HG02885 (cell line): ENCODE data around the gene DMD.
A peak's percentile ranks its signal among the peaks of the same experiment; 100 is the strongest.

Experiments used
- ATAC-seq: cut with Tn5 transposase; IDR thresholded peaks from one replicate; pipeline ENCODE4 v1.9.1; 2021; ENCODE audit warnings: mild to moderate bottlenecking; ENCODE audit not compliant: unreplicated experiment, poor library complexity

The DMD gene

GRCh38 chrX:31233941-31234496, 1977.3 kb downstream of the DMD start:
- peak; percentile 34 for ATAC-seq

GRCh38 chrX:31232506-31232905, 1978.8 kb downstream of the DMD start:
- no peak for ATAC-seq

- ATAC-seq, result peak; percentile 93
These were observed 1982.4 kb downstream of the DMD start for GRCh38 chrX:31228909-31229308.

GRCh38 chrX:31228415-31228832, 1982.9 kb downstream of the DMD start:
- ATAC-seq, result peak; percentile 24

GRCh38 chrX:31227250-31227649, 1984.1 kb downstream of the DMD start:
- ATAC-seq, result no peak

GRCh38 chrX:31225819-31226218, 1985.5 kb downstream of the DMD start:
- ATAC-seq, result no peak

DNA sequence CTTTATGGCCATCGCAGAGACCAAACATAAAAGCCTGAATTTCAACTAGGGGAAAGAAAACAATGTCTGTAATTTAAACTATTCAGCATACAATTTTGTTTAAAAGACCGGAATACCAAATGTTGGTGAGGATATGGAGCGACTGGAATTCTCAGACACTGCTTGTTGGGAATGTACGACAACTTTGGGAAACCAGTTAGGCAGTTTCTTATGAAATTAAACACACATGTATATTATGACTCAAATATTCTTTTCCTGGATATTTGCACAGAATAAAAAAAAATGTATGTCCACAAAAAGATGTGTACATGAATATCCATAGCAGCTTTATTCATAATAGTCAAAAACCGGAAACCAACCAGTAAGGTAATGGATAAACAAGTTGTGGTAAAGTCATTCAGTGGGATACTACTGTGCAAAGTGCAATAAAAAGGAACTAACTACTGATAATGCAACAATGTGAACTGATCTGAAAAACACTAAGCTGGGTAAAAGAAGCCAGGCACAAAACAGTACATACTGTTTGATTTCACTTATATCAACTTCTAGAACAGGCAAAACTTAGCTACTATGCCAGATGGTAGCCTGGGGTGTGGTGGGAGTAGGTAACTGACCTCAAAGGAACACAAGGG, 1986.9 kb downstream of the DMD start:
- no peak for ATAC-seq

DNA sequence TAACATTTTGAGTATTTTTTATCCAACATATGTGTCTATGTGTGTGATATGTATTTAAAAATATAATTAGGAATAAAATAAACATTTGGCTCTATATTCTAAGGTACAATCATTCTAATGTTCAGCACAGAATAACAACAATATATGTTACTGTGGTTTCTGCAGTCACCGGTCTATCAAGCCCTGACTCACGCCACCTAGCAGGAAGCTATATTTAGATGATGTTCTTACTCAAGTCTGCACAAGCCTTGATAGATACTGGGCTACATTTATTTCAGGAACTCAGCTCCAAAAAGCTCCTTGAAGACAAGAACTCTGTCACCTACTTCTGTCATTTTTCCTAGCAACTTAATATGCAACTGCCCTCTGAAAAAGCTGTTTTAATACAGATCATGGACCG, 1987.5 kb downstream of the DMD start:
- ATAC-seq, result peak; percentile 86

DNA sequence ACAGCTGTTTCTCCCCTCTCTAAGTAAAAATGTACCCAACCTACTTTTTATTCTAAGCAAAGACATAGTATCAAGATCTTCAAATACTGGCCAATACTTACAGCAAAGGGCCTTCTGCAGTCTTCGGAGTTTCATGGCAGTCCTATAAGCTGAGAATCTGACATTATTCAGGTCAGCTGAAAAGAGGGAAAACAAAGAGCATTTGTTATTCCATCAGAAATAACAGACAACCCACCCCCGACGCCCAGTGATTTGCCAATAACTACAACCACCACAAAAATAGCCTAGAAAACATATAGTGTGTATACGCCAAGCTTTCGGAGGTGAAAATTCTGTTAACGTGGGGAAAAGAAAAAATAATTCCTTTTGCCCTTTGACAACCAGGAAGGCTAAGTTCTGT, 1988.4 kb downstream of the DMD start:
- ATAC-seq, result no peak

DNA sequence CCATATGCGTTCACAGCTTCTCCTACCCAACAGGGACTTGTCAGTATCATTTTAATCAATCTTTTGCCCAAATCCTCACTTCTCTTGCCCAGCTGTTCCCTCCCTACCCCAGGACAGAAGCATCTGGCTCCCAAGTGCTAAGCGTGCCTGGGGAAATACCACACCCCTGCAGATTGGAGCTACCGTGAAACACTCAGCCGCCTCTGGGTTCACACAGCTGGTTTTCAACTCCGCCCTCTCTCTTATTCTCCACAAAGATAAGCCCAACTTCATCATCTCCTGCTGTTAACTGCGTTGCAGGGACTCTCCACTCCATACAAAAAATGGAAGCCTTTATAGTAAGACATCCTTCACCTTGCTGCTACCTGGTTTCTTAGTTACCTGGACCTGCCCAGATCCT, 1992.2 kb downstream of the DMD start:
- no peak for ATAC-seq

DNA sequence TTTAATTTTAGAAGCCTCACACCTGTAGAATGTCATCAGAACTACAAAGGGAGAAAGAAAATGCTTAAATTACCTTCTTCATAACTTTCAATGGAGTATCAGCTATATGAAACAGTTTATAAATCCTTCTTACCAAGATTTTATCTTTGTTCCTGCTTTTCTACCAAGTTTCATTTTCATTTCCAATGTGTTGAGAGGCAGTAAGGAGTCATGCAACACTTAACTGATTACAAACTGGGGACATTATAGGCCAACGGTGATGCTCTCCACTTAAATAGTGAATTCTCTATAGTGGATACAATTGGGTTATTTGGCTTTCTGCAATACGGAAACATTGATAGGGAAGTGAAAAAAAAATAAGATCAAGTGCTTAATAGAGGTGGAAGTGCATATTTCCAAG, 1994.3 kb downstream of the DMD start:
- no peak for ATAC-seq

DNA sequence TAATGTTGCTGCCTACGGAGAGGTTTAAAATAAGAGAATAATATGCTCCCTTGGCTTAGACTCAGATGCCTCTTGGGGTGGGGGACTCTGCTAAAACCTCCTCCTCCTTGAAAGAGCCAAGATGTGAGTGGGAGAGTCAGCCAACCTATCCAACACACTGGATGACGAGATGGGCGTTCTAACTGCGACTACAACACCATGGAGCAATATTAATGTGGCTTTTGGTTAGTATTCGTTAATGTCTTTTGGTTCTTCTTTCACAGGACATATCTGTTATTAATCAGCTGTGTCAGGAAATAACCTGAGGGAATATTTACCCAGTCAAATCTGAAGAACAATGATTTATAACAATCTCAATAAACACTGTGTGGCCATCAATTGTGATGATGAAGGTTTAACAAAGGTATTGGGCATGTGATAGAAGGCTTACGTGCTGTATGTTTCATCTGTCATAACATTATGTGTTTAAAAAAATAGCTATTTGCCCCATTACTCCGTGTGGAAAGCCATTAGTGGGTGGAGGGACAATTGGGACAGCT, 1996.0 kb downstream of the DMD start:
- ATAC-seq, result no peak

- ATAC-seq, result peak; percentile 65
These were observed 1997.4 kb downstream of the DMD start for GRCh38 chrX:31213941-31214340.

DNA sequence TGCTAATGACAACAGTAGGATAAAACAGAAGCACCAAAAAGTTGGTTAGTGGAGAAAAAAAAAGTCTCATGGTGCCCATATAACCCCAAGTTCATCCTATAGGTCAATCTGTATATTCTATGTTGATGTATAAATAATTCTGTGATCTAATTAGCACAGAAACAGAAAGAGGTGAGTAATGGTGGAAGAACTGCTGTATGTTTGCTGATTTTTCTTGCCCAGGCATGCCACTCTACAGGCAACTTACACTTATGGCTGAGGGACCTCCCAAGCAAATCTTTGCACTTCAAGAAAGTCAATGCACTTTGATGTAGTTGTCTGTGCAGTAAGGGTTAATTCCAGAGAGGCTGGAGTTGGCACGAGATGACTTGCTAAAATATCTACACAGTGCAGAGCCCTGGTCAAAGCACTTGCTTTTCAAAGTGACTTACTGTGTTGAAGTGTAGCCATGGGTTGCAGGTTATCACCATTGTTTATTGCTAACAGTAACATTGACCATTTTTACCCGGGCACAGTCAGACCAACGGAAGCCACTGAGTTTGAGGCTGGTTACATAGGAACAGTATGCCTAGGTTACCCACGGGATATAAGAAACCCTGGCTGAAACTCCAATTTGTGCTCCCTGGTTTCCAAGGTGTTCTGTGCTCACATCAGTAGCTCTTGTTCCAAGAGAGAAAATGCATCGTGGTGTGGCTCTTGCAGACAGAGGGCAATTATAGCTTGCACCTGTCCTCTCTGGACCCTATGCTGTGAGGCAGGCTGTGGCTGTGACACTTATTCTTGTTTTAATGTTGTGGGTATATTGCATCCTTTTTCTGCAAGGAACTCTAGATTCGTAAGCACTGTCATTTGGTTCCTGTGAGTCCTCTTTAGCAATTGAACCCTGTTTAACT, 1998.2 kb downstream of the DMD start:
- ATAC-seq, result no peak

GRCh38 chrX:31209005-31209628, 2002.2 kb downstream of the DMD start:
- no peak for ATAC-seq

- no peak for ATAC-seq
These were observed 2009.8 kb downstream of the DMD start for GRCh38 chrX:31201503-31201902.

DNA sequence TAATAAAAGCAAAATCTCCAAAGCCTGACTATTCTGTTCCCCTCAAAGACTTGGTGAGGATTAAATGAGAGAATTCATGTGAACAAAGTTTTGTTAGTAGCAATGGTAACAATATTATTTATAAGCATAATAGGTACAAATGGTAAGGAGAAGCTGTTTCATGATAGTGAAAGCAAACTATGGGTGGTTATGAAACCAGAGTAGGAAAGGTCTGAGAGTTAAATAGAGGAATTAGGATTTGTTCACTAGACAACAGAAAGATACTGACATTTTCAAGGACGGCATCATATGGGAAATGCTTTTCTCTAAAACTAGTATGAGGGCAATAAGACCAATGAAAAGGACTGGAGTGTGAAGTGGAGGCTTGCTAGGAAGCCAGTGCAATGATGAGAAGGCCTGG, 2010.9 kb downstream of the DMD start:
- ATAC-seq, result peak; percentile 41

DNA sequence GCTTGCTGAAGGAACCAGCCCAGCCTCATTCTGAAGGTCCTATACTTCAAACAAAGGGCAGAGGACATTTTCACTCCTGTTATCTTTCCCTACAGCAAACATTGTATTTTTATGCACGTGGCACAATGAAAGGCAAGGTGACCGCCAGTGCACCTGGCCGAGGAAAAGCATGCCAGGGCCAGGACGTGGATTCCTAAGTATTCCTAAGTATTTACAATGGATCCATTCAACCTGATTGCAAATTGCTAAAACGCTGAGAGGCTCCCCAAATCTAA, 2011.6 kb downstream of the DMD start:
- ATAC-seq, result no peak

GRCh38 chrX:31199056-31199839, 2012.1 kb downstream of the DMD start:
- no peak for ATAC-seq
